OCI-LY7 (cell line): ENCODE data around the gene PLA2G15. TPM values are rescaled to one million over a fixed set of nuclear protein-coding genes. Genes with fewer than 3 reads are reported as not detected.

Experiments
- BruUV-seq: library from RNA; stranded (reverse); fragments of 400-500 nt; replicated peaks from 2 replicates; lab custom pipeline; 2021; lab: Mats Ljungman, UMichigan
- CTCF ChIA-PET: fragments of 300-600 bp; sonication (Branson Sonifier 250); formaldehyde crosslinking; loops from one replicate; lab custom pipeline; 2022; ENCODE audit warnings: antibody characterized with exemption; ENCODE audit not compliant: unreplicated experiment; lab: Charles Lee
- POLR2A ChIA-PET: fragments of 300-600 bp; sonication (Branson Sonifier 250); formaldehyde crosslinking; loops from one replicate; lab custom pipeline; 2022; ENCODE audit warnings: antibody characterized with exemption; lab: Charles Lee
- DNase-seq: peaks from one replicate; pipeline ENCODE4 v3.0.0-alpha.2; 2015; ENCODE audit warnings: low spot score
- H2AFZ ChIP-seq: fragments of 200-600 bp; sonication (generic), shearing (Covaris generic); 2 replicates; pipeline ENCODE4 v1.6.1; 2014; ENCODE audit warnings: mild to moderate bottlenecking, antibody characterized with exemption, low read length, moderate library complexity
- H3K27ac ChIP-seq: fragments of 200-600 bp; sonication (generic); 2 replicates; pipeline ENCODE4 v1.5.1; 2014; ENCODE audit warnings: mixed run types, low read depth, mild to moderate bottlenecking, moderate library complexity, low read length, inconsistent platforms; ENCODE audit not compliant: poor library complexity, severe bottlenecking
- H3K36me3 ChIP-seq: fragments of 200-600 bp; sonication (generic); 2 replicates; pipeline ENCODE4 v1.6.1; 2014; ENCODE audit warnings: mild to moderate bottlenecking, antibody characterized with exemption, low read length, moderate library complexity, mixed read lengths; ENCODE audit not compliant: insufficient read depth
- H3K4me1 ChIP-seq: fragments of 200-600 bp; sonication (generic); 2 replicates; pipeline ENCODE4 v1.5.1; 2014; ENCODE audit warnings: mild to moderate bottlenecking, low read length; ENCODE audit not compliant: insufficient read depth, poor library complexity, severe bottlenecking
- H3K4me2 ChIP-seq: fragments of 200-600 bp; sonication (generic); 2 replicates; pipeline ENCODE4 v1.6.1; 2014; ENCODE audit warnings: mild to moderate bottlenecking, low read length
- H3K4me3 ChIP-seq: fragments of 200-600 bp; sonication (generic); 2 replicates; pipeline ENCODE4 v1.5.1; 2014; ENCODE audit warnings: mild to moderate bottlenecking, low read depth, low read length; ENCODE audit not compliant: poor library complexity, severe bottlenecking
- H3K79me2 ChIP-seq: fragments of 200-600 bp; sonication (generic); 2 replicates; pipeline ENCODE4 v1.6.1; 2016; ENCODE audit warnings: low read depth, mild to moderate bottlenecking, low read length, moderate library complexity, mixed read lengths; ENCODE audit not compliant: insufficient read depth
- H3K9me2 ChIP-seq: fragments of 200-600 bp; sonication (generic); 2 replicates; pipeline ENCODE4 v1.6.1; 2016; ENCODE audit warnings: mild to moderate bottlenecking, low read length, mixed read lengths; ENCODE audit not compliant: insufficient read depth
- H3K9me3 ChIP-seq: fragments of 200-600 bp; sonication (generic); 2 replicates; pipeline ENCODE4 v1.6.1; 2014; ENCODE audit warnings: mild to moderate bottlenecking, mixed run types, low read length, mixed read lengths
- H4K20me1 ChIP-seq: fragments of 200-600 bp; sonication (generic); 2 replicates; pipeline ENCODE4 v1.6.1; 2014; ENCODE audit warnings: mild to moderate bottlenecking, antibody characterized with exemption, low read length, moderate library complexity, mixed read lengths; ENCODE audit not compliant: insufficient read depth
- CTCF ChIP-seq: fragments of 200-600 bp; sonication (generic); conservative IDR thresholded peaks from 2 replicates; pipeline ENCODE4 v1.5.1; 2014; ENCODE audit warnings: mild to moderate bottlenecking, antibody characterized with exemption, low read length, moderate library complexity, mixed read lengths
- EZH2phosphoT487 ChIP-seq: fragments of 200-600 bp; sonication (generic); IDR thresholded peaks from 2 replicates; pipeline ENCODE4 v1.6.1; 2018; ENCODE audit warnings: low read depth, borderline replicate concordance, mild to moderate bottlenecking, mixed run types, antibody characterized with exemption, low read length, moderate library complexity, mixed read lengths
- intact Hi-C: fragments of 100-400 bp; cut with micrococcal nuclease; formaldehyde crosslinking; loops from one replicate; pipeline ENCODE4 v1.10.0; 2022; ENCODE audit not compliant: unreplicated experiment
- total RNA-seq, 2 experiments: library from RNA; depleted of rRNA in 1 of 2; stranded (reverse); fragments of >200 nt in 1 of 2; shearing (Covaris generic) in 1 of 2; gene quantifications; 2 replicates each; pipeline ENCODE4 v1.2.3, GENCODE V29; 2014 to 2022

Gene PLA2G15
- total RNA-seq, 2 experiments from 2014 or later: 27.5 to 46.2 TPM

DNA sequence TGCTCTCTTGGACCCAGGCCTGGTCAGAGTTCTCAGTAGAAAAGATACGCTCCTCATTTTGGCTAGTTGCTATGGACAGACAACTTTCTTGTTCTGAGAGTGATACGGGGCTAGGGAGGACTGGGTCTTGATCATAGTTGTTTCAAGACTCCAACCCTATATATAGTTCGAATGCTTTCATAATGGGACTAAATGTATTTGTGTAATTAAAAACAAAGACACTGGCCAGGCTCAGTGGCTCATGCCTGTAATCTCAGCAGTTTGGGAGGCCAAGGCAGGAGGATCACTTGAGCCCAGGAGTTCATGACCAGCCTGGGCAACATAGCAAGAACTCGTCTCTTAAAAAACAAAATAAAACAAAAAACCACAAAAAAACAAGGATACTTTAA lies 36.9 kb downstream of the PLA2G15 start:
- H3K4me3 ChIP-seq: no peak overlapping the region
- H4K20me1 ChIP-seq: no peaks in the 10 kb centered on the region
- ChIA-PET POLR2A (no interaction called here), CTCF (interaction anchor here (1.8 kb wide), 1 partner anchor 9 kb away, joined by 6 read pairs; no protein-coding TSS in a partner anchor)
- H3K4me1 ChIP-seq: peaks cover 80% of the 10 kb centered on the region
- H3K27ac ChIP-seq: peak overlapping the region; percentile 97
- peak overlapping the region; percentile 91 for H3K4me2 ChIP-seq
- intact Hi-C loops: no loop called here
- no peak for DNase-seq
- H2AFZ ChIP-seq: no peak overlapping the region
- TF ChIP-seq CTCF (no peak), EZH2phosphoT487 (no peak)
- BruUV-seq: no TSS peak
- peaks cover 51% of the 10 kb centered on the region for H3K79me2 ChIP-seq
- no peaks in the 10 kb centered on the region for H3K9me2 ChIP-seq
- peaks cover 50% of the 10 kb centered on the region for H3K36me3 ChIP-seq
- H3K9me3 ChIP-seq: no peaks in the 10 kb centered on the region

- no peak for TF ChIP-seq EZH2phosphoT487
- TF ChIP-seq CTCF: no peak
- Histone ChIP-seq H3K4me3 (peak overlapping the region; percentile 58), H3K79me2 (peaks cover 60% of the 10 kb centered on the region), H4K20me1 (no peaks in the 10 kb centered on the region), H3K9me2 (no peaks in the 10 kb centered on the region), H3K27ac (peak overlapping the region; percentile 97), H2AFZ (no peak overlapping the region), H3K4me1 (peaks cover 93% of the 10 kb centered on the region), H3K36me3 (peaks cover 63% of the 10 kb centered on the region), H3K4me2 (peak overlapping the region; percentile 91), H3K9me3 (no peaks in the 10 kb centered on the region)
- intact Hi-C loops: no loop called here
- peak; percentile 57 for DNase-seq
- CTCF ChIA-PET: interaction anchor here (0.6 to 2.1 kb wide), 5 partner anchors 11 to 209 kb away, joined by 3 to 10 read pairs (median 5); partner anchors contain the start of gene SLC7A6
- BruUV-seq: no TSS peak
- POLR2A ChIA-PET: interaction anchor here (0.8 to 2.2 kb wide), 10 partner anchors 9 to 31 kb away, joined by 3 to 13 read pairs (median 5); partner anchors contain the start of genes PRMT7, SLC7A6 and SLC7A6OS
These were observed 38.2 kb downstream of the PLA2G15 start for GRCh38 chr16:68283346-68283745.
